NK-92 (cell line): ENCODE measurements around the gene LRRC3C.

Experiments
- DNase-seq: peaks from one replicate; lab custom pipeline; 2025; ENCODE audit not compliant: unreplicated experiment; lab: John Stamatoyannopoulos, UW

Gene LRRC3C

DNA sequence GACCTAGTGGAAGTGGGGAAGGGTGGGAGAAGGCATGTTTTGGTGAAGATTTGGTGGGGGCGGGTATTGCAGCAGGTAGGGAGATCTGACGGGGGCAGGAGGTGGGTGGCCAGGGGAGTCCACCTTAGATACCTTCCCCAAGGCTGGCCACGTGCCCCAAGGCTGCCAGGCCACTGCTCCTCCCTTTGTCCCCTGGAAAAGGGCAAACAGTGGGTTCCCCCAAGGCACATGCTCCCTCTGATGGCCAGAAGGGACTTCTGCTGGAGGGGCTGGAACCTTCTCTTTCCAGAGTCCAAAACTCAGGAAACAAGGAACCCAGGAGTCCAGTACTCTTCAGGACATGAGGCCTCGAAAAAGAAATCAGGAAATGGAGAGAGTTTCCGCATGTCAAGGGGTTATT lies 46.9 kb downstream of the LRRC3C start:
- DNase-seq: no peak

- DNase-seq: no peak
These were observed 48.3 kb downstream of the LRRC3C start for GRCh38 chr17:39975801-39976200.

- DNase-seq: no peak
These were observed 51.6 kb downstream of the LRRC3C start for GRCh38 chr17:39979016-39979670.

DNA sequence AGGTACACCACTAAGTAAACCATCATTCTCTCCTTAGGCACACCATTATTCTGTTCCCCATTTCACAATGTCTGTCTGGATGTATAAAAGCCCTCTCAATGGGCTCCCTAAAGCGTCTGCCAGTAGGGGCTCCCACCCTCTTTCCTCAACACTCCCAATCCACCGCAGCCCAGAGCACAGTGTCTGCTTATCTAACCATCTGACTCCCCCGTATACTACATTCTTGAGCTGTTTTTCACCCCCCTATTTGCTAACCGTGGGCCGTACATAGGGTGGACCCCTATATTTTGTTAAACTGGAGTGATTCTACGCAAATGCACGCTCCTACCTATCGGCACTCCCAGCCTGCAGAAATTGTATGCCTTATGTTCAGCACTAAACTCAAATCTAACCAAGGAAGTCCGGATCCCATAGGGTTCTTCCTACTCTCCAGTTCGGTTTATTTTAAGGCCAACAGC lies 52.4 kb downstream of the LRRC3C start:
- DNase-seq: no peak

DNA sequence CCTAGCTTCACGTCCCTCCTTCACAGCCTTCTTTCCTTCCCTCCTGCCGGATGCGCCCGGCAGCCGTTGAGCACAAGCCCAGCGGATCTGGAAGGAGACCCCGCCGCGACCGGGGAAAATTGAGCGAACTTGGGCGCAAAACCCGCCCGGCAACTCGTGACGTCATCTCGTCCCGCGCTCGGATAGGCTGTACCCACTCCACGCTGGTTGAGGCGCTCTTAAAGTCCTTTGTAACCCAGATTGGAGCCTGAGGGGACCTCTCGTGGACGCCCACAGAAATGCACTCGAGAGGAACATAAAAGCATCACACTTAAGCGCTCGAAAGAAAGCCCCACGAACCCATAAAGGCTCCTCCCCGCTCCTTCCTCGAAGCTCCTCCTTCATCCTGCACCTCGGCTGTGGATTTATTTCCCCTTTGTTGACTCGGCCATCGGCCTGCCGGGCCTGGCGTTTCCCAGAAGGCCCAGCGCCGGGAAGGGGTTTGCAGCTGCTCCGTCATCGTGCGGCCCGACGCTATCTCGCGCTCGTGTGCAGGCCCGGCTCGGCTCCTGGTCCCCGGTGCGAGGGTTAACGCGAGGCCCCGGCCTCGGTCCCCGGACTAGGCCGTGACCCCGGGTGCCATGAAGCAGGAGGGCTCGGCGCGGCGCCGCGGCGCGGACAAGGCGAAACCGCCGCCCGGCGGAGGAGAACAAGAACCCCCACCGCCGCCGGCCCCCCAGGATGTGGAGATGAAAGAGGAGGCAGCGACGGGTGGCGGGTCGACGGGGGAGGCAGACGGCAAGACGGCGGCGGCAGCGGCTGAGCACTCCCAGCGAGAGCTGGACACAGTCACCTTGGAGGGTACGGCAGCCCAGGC lies 53.0 kb downstream of the LRRC3C start, which contains the start of gene PSMD3:
Gene PSMD3 (plus strand): TSS at position 457 of the 856 bp plus-strand sequence. CDS start 164 bp downstream, at position 621.
- peak; percentile 95 for DNase-seq

DNA sequence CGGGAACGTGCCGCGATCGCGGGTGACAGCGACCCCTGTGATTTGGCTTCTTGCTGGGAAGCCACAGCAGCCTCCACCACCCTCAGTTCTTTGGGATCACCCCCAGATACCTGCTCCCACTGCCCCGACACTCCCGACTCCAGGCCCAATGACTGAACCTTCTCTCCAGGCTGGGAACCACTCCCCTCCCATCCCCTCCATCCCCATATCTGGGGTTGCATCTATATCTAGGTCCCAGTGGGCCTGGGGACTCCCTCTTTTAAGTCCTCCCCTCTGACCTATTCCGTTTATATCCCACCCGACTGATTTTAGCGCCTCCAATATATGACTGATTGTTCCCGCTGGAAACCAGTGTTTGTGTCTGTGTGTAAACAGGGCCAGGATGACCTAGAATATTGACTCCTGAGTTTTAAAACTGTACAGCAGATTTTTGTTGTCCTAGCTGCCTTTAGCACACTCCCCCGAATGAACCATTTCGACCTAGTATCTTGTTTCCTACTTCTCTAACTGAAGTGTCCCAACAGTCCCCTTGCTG lies 53.7 kb downstream of the LRRC3C start:
- no peak for DNase-seq

DNA sequence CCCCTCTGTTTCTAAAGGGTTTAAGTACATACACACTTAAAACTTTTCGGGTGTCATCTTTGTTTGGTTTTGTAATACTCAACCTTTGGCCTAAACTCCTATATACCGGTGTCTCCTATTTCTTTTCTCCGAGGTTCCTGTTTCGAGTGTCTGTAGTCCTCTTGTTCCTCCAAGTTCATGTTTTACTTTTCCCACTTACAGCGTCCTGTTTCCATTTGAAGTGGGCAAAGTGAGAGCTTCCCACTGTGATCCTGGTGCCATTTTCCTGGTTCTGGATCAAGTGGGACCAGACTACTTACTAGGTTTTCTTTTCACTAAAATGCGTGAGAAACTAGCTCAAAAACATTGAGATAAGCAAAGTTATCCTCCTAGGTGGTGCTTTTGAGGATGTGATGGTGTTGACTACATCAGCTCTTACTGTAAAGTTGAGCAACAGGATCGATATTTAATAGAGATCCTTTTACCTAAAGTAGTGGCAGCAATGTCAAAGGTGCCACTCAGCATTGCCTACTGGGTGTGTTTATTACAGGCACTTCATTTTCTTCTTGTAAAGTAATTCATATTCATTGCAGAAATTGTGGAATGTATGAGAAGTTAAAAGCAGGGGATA lies 54.3 kb downstream of the LRRC3C start:
- DNase-seq: no peak

GRCh38 chr17:39988206-39988810 lies 60.8 kb downstream of the LRRC3C start:
- no peak for DNase-seq

DNA sequence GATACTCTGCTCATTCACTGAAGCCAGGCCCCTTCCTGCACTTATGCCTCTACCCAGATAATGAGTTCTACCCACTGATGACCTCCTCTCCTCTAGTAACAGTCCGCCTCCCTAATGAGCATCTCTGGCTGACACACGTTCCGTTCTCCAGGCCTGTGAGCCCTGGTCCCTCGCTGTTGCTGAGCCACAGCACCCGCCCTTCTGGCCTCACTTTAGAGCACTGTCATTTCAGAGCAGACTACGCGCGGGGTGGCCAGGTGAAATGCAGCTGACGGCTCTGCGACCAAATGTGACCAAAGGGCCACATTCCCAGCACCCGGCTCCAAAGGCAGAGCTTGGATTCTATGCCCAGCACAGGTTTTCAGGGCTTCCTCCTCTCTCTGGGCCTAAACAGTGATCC lies 66.9 kb downstream of the LRRC3C start:
- DNase-seq: no peak
